Liver (tissue), 9 donors: Measurements from ENCODE around the gene KLF2. TPM values are rescaled to one million over a fixed set of nuclear protein-coding genes. Genes with fewer than 3 reads are reported as not detected.

Experiments
- DNase-seq: peaks from one replicate; pipeline ENCODE4 v3.0.0-alpha.2; 2017; ENCODE audit warnings: low spot score
- H3K27ac ChIP-seq, 2 donors: one replicate each; pipeline ENCODE4 v1.7.0; 2013; ENCODE audit warnings: inconsistent platforms in 2 of 2, low read length in 2 of 2, control low read depth in 1 of 2, low read depth in 1 of 2, mild to moderate bottlenecking in 1 of 2
- H3K27me3 ChIP-seq, 4 donors: one replicate each; pipeline versions ENCODE4 v1.6.1 to v1.7.0; 2013; ENCODE audit warnings: low read length in 3 of 4, inconsistent platforms in 1 of 4, mild to moderate bottlenecking in 1 of 4, moderate library complexity in 1 of 4; ENCODE audit not compliant: control insufficient read depth in 4 of 4, insufficient read depth in 4 of 4
- H3K36me3 ChIP-seq, 4 donors: one replicate each; pipeline versions ENCODE4 v1.6.1 to v1.7.0; 2013; ENCODE audit warnings: low read length in 3 of 4, mild to moderate bottlenecking in 3 of 4, low read depth in 1 of 4, moderate library complexity in 1 of 4; ENCODE audit not compliant: control insufficient read depth in 4 of 4, insufficient read depth in 3 of 4
- H3K4me1 ChIP-seq, 4 donors: one replicate each; pipeline versions ENCODE4 v1.6.1 to v1.7.0; 2013; ENCODE audit warnings: low read length in 3 of 4, mild to moderate bottlenecking in 3 of 4, moderate library complexity in 1 of 4; ENCODE audit not compliant: control insufficient read depth in 4 of 4, insufficient read depth in 4 of 4
- H3K4me3 ChIP-seq, 3 donors: one replicate each; pipeline versions ENCODE4 v1.6.1 to v1.7.0; 2013; ENCODE audit warnings: low read length in 3 of 3, control low read depth in 1 of 3, low read depth in 1 of 3, mild to moderate bottlenecking in 1 of 3
- H3K9ac ChIP-seq, 2 donors: one replicate each; pipeline ENCODE4 v1.7.0; 2013; ENCODE audit warnings: low read length in 2 of 2, mild to moderate bottlenecking in 2 of 2, moderate library complexity in 2 of 2, control low read depth in 1 of 2, low read depth in 1 of 2
- H3K9me3 ChIP-seq, 4 donors: one replicate each; pipeline versions ENCODE4 v1.6.1 to v1.7.0; 2013; ENCODE audit warnings: low read length in 3 of 4; ENCODE audit not compliant: control insufficient read depth in 4 of 4
- CTCF ChIP-seq: fragments of 150-350 bp; IDR thresholded peaks from 2 replicates; pipeline ENCODE4 v1.5.1; 2017; ENCODE audit warnings: improper control_type of control experiment, low read depth, low read length; ENCODE audit not compliant: missing input control
- EGR1 ChIP-seq, 2 donors: IDR thresholded peaks; 2 replicates each; pipeline ENCODE4 v1.6.1; 2016 to 2018; ENCODE audit warnings: antibody characterized with exemption in 2 of 2, low read depth in 2 of 2
- FOXA1 ChIP-seq: IDR thresholded peaks from 2 replicates; pipeline ENCODE4 v1.6.1; 2016; ENCODE audit warnings: antibody characterized with exemption
- FOXA2 ChIP-seq: IDR thresholded peaks from 2 replicates; pipeline ENCODE4 v1.6.1; 2016; ENCODE audit warnings: antibody characterized with exemption
- GABPA ChIP-seq, 2 donors: IDR thresholded peaks in 1 of 2; conservative IDR thresholded peaks in 1 of 2; 2 replicates each; pipeline ENCODE4 v1.6.1; 2016; ENCODE audit warnings: antibody characterized with exemption in 2 of 2, mild to moderate bottlenecking in 1 of 2, moderate library complexity in 1 of 2
- HNF4A ChIP-seq, 2 donors: conservative IDR thresholded peaks; 2 replicates each; pipeline ENCODE4 v1.6.1; 2016; ENCODE audit warnings: antibody characterized with exemption in 2 of 2, mild to moderate bottlenecking in 2 of 2
- HNF4G ChIP-seq: IDR thresholded peaks from 2 replicates; pipeline ENCODE4 v1.6.1; 2016; ENCODE audit warnings: antibody characterized with exemption
- JUND ChIP-seq, 2 donors: IDR thresholded peaks; 2 replicates each; pipeline ENCODE4 v1.6.1; 2016; ENCODE audit warnings: antibody characterized with exemption in 2 of 2
- MAX ChIP-seq: IDR thresholded peaks from 2 replicates; pipeline ENCODE4 v1.6.1; 2016; ENCODE audit warnings: antibody characterized with exemption
- NR2F2 ChIP-seq: IDR thresholded peaks from 2 replicates; pipeline ENCODE4 v1.6.1; 2016; ENCODE audit warnings: antibody characterized with exemption
- RAD21 ChIP-seq, 2 donors: IDR thresholded peaks; 2 replicates each; pipeline ENCODE4 v1.6.1; 2016; ENCODE audit warnings: antibody characterized with exemption in 2 of 2, mild to moderate bottlenecking in 2 of 2
- REST ChIP-seq: IDR thresholded peaks from 2 replicates; pipeline ENCODE4 v1.6.1; 2016; ENCODE audit warnings: antibody characterized with exemption, mild to moderate bottlenecking
- RXRA ChIP-seq, 2 donors: IDR thresholded peaks; 2 replicates each; pipeline ENCODE4 v1.6.1; 2017 to 2018; ENCODE audit warnings: antibody characterized with exemption in 2 of 2, mild to moderate bottlenecking in 1 of 2
- SP1 ChIP-seq: IDR thresholded peaks from 2 replicates; pipeline ENCODE4 v1.6.1; 2018; ENCODE audit warnings: antibody characterized with exemption, mild to moderate bottlenecking
- TAF1 ChIP-seq: conservative IDR thresholded peaks from 2 replicates; pipeline ENCODE4 v1.6.1; 2016; ENCODE audit warnings: antibody characterized with exemption, mild to moderate bottlenecking
- YY1 ChIP-seq: IDR thresholded peaks from 2 replicates; pipeline ENCODE4 v1.6.1; 2016; ENCODE audit warnings: antibody characterized with exemption, mild to moderate bottlenecking
- ZBTB33 ChIP-seq: IDR thresholded peaks from 2 replicates; pipeline ENCODE4 v1.6.1; 2016; ENCODE audit warnings: antibody characterized with exemption
- WGBS: extraction: QIAGEN DNeasy Blood & Tissue Kit; methylation state at CpG from one replicate; pipeline ENCODE4 v1.1.7; 2013; 5-methylcytosine and 5-hydroxymethylcytosine counted together
- polyA plus RNA-seq, 2 donors: library from polyadenylated mRNA; stranded (reverse) in 1 of 2; unstranded in 1 of 2; fragments of 200-250 nt in 1 of 2; fragments of >200 nt in 1 of 2; fragmentation: Nextera tagmentation in 1 of 2; extraction: Ambion mirVana in 1 of 2; gene quantifications; one replicate each; pipeline versions ENCODE4 v1.2.1 to v1.2.3, GENCODE V29; 2013 to 2015
- total RNA-seq, 2 donors: library from RNA; depleted of rRNA; stranded (reverse); fragments of >200 nt; gene quantifications; one replicate each; pipeline ENCODE4 v1.2.3, GENCODE V29; 2014
- TF ChIP-seq, protein P1 (sequence below): IDR thresholded peaks from 2 replicates; pipeline ENCODE4 v1.6.1; 2016; ENCODE audit warnings: antibody characterized with exemption
- donor health status: healthy.
- donor health status: healthy.
- donor health status: healthy.
- donor health status: healthy.
- donor health status: healthy.

KLF2 gene
- total and polyA plus RNA-seq, 4 donors: 3.9 to 11.2 (median 4.2) TPM

DNA sequence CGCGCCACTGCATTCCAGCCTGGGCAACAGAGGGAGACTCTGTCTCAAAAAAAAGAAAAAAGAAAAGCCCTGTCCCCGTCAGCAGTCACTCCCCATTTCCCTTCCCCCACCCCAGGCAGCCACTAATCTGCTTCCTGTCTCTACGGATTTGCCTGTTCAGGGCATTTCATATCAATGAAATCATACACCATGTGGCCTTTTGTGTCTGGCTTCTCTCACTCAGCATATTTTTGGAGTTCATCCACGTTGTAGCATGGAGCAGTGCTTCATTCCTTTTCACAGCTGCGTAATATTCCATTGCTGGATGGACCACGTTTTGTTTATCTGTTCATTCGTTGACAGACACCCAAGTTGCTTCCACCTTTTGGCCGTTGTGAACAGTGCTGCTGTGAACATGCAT lies 36.1 kb upstream of the KLF2 start:
- 73% methylated on average over 9 of the region's 9 CpGs for WGBS
- TF ChIP-seq HNF4A (conservative IDR thresholded peaks at IDR 0.05) (no peak), NR2F2 (no peak), GABPA (IDR thresholded peaks at IDR 0.05 in 1 of 2, conservative IDR thresholded peaks at IDR 0.05 in 1 of 2) (no peak), EGR1 (IDR thresholded peaks at IDR 0.05; ENCODE audit: low read depth in 2 of 2) (no peak), ZBTB33 (no peak), HNF4G (no peak), TAF1 (no peak), JUND (IDR thresholded peaks at IDR 0.05) (no peak), FOXA1 (no peak), RAD21 (IDR thresholded peaks at IDR 0.05) (no peak), CTCF (no peak), RXRA (IDR thresholded peaks at IDR 0.05) (no peak)
- TF ChIP-seq, protein P1, sequence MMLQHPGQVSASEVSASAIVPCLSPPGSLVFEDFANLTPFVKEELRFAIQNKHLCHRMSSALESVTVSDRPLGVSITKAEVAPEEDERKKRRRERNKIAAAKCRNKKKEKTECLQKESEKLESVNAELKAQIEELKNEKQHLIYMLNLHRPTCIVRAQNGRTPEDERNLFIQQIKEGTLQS: no peak
- no peak overlapping the region for H3K27ac ChIP-seq
- no peak overlapping the region for H3K4me3 ChIP-seq
- H3K9ac ChIP-seq: no peak overlapping the region
- H3K4me1 ChIP-seq: peaks cover 1 to 8% (median 3%) of the 10 kb centered on the region in 4 donors
- no peak for DNase-seq
- H3K36me3 ChIP-seq: no peaks in the 10 kb centered on the region
- no peaks in the 10 kb centered on the region for H3K27me3 ChIP-seq
- no peaks in the 10 kb centered on the region for H3K9me3 ChIP-seq

DNA sequence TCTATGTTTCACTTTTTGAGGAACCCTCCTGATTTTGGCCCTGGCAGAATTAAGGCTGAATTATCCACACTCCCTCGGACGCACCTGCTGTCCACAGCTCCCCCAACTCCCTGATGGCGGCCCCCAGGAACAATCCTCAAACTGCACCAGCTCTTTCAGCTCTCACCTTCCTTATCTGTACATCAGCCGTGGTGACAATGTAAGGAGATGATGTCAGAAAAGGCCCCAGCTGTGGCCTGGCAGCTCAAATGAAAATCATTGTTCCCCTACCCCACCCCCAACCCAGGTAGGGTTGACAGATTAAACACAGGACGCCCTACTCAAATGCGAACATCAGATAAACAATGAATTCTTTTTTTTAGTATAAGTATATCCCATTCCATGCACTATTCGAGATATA lies 35.0 kb upstream of the KLF2 start:
- DNase-seq: no peak
- Histone ChIP-seq H3K27me3 (no peaks in the 10 kb centered on the region), H3K4me1 (peaks cover 4 to 11% (median 8%) of the 10 kb centered on the region in 4 donors), H3K9ac (no peak overlapping the region), H3K4me3 (no peak overlapping the region), H3K36me3 (no peaks in the 10 kb centered on the region), H3K9me3 (no peaks in the 10 kb centered on the region), H3K27ac (no peak overlapping the region)
- WGBS: 84% methylated on average over 7 of the region's 7 CpGs
- TF ChIP-seq GABPA (IDR thresholded peaks at IDR 0.05 in 1 of 2, conservative IDR thresholded peaks at IDR 0.05 in 1 of 2) (no peak), MAX (no peak), CTCF (no peak), RAD21 (IDR thresholded peaks at IDR 0.05) (no peak), REST (no peak), JUND (IDR thresholded peaks at IDR 0.05) (no peak), FOXA1 (no peak), YY1 (no peak), FOXA2 (no peak), SP1 (no peak), RXRA (IDR thresholded peaks at IDR 0.05) (no peak), TAF1 (no peak), ZBTB33 (no peak), NR2F2 (no peak), HNF4A (conservative IDR thresholded peaks at IDR 0.05) (no peak), HNF4G (no peak)
- TF ChIP-seq, protein P1: no peak
